Brain pericyte (primary cell): ENCODE data around the gene COBL.

Experiments used
- DNase-seq: peaks from one replicate; pipeline ENCODE4 v3.0.0-alpha.2; 2012; ENCODE audit warnings: low read depth, low spot score

The COBL gene

GRCh38 chr7:51328351-51328801, 11.8 kb upstream of the COBL start:
- DNase-seq = no peak

- no peak for DNase-seq
Measured at GRCh38 chr7:51327287-51327717, 10.7 kb upstream of the COBL start.

- DNase-seq = no peak
Measured at GRCh38 chr7:51326656-51327286, 10.2 kb upstream of the COBL start.

GRCh38 chr7:51325908-51326307, 9.3 kb upstream of the COBL start:
- no peak for DNase-seq

GRCh38 chr7:51325261-51325676, 8.7 kb upstream of the COBL start:
- no peak for DNase-seq

- DNase-seq = no peak
Measured at GRCh38 chr7:51324206-51324898, 7.7 kb upstream of the COBL start.

- no peak for DNase-seq
Measured at GRCh38 chr7:51321961-51322515, 5.4 kb upstream of the COBL start.

- DNase-seq = no peak
Measured at GRCh38 chr7:51318886-51319579, 2.4 kb upstream of the COBL start.

GRCh38 chr7:51318001-51318400, 1.4 kb upstream of the COBL start:
- DNase-seq = no peak

GRCh38 chr7:51317582-51317910, 937 bp upstream of the COBL start:
- DNase-seq = no peak

- DNase-seq = no peak
Measured at GRCh38 chr7:51316262-51316665, 345 bp downstream of the COBL start.

GRCh38 chr7:51315393-51316261, 982 bp downstream of the COBL start:
- no peak for DNase-seq

- no peak for DNase-seq
Measured at GRCh38 chr7:51314726-51315125, 1.9 kb downstream of the COBL start.

GRCh38 chr7:51313738-51314425, 2.7 kb downstream of the COBL start:
- DNase-seq = no peak

GRCh38 chr7:51312951-51313737, 3.5 kb downstream of the COBL start:
- DNase-seq = no peak

GRCh38 chr7:51311166-51311565, 5.4 kb downstream of the COBL start:
- DNase-seq = no peak

GRCh38 chr7:51310131-51310583, 6.5 kb downstream of the COBL start:
- DNase-seq = no peak

- DNase-seq = no peak
Measured at GRCh38 chr7:51309361-51310130, 7.1 kb downstream of the COBL start.

- DNase-seq = no peak
Measured at GRCh38 chr7:51308696-51309095, 7.9 kb downstream of the COBL start.
